HG03442 (cell line): Measurements from ENCODE around the gene PPP4R4.
"Not testable (repeated sequence)": the region's sequence is repeated elsewhere in the genome, so short reads cannot be mapped to it uniquely, and the experiment has no call there.

Experiments used
- ATAC-seq: cut with Tn5 transposase; IDR thresholded peaks from one replicate; pipeline ENCODE4 v1.9.1; 2021; ENCODE audit warnings: mild to moderate bottlenecking, moderate library complexity; ENCODE audit not compliant: unreplicated experiment

Gene PPP4R4

DNA sequence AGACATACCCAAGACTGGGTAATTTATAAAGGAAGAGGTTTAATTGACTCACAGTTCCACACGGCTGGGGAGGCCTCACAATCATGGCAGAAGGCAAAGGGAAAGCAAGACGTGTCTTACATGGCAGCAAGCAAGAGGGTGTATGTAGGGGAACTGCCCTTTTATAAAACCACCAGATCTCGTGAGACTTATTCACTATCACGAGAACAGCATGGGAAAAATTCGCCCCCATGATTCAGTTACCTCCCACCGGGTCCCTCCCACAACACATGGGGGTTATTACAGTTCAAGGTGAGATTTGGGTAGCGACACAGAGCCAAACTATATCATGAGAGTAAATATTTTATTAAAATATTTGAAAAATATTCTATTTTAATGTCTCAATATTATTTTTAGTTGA lies 94.5 kb downstream of the PPP4R4 start:
- ATAC-seq, result not testable (repeated sequence)

DNA sequence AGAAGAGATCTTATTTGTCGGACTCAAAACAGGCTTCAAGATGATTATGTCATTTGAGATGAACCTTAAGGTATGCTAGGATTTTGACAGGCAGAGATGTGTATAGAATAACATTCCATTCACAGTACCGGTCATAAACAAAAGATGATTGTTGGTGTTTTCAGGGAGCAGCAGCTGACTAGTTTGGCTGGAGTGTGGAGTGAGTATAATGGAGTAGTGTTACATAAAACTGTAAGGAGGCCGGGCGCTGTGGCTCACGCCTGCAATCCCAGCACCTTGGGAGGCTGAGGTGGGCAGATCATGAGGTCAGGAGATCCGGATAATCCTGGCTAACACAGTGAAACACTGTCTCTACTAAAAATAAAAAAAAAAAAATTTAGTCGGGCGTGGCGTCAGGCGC lies 95.0 kb downstream of the PPP4R4 start:
- ATAC-seq, result no peak

DNA sequence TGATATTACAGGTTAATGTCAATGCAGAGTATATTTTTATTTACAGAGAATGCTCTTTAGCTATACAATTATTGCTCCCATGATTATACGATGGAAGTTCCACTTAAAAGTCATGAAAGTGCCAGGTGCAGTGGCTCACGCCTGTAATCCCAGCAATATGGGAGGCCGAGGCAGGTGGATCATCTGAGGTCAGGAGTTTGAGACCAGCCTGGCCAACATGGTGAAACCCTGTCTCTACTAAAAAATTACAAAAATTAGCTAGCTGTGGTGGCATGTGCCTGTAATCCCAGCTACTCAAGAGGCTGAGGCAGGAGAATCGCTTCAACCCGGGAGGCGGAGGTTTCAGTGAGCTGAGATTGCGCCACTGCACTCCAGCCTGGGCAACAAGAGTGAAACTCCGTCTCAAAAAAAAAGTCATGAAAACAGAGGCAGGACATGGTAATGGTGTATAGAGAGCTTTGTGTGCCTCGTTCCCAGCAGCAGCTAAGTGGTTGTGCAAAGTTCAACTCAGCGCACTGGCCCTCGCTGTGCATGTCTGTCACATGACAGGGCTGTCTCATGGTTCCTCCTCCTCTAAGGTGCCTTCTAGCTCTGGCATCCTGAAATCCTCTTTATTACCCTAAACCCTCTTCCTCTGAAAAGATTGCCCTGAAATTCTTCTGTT lies 102.9 kb downstream of the PPP4R4 start:
- not testable (repeated sequence) for ATAC-seq

DNA sequence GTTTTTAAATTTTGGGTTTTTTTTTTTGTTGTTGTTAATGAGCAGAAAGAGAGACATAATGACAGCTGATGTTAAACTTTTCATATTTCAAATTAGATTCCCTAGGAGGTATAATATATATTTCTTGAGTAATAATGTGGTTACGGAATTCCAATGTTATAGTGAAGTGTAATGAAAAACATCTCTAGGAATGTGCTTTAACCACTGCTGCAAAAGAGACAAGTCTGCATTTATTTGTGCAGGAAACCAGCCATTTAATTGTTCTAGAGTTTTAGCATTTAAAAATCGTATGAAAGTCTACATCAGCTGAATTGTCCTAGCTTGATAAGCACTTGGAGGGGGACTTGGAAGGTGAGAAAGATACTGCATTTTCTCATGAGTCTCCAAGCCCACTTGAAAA lies 104.6 kb downstream of the PPP4R4 start:
- ATAC-seq, result no peak

DNA sequence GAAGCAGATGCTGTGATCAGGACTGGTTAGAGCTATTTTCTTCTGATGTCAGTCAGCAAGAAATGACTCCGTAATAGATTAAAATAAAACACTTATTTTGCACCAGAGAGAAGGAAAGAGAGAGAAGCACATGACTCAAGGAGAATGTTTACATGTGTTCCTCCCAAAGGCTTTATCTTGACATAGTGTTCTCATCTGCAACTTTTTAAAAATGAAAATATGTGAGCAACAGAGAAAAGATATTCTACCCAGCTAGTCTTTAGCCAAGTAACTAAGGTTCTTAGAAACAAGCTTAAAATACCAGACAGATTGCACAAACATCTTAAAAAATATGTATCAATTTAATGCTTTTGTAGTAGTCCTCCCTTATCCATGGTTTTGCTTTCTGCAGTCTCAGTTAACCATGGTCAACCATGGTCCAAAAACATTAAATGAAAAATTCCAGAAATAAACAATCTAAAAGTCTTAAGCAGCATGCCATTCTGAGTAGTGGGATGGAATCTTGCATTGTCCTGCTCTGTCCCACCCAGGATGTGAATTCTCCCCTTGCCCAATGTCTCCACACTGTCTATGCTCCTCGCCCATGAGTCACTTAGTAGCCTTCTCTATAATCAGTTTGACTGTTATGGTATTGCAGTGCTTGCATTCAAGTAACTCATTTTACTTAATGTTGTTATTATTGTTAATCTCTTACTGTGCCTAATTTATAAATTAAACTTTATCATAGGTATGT lies 109.0 kb downstream of the PPP4R4 start:
- ATAC-seq, result no peak

DNA sequence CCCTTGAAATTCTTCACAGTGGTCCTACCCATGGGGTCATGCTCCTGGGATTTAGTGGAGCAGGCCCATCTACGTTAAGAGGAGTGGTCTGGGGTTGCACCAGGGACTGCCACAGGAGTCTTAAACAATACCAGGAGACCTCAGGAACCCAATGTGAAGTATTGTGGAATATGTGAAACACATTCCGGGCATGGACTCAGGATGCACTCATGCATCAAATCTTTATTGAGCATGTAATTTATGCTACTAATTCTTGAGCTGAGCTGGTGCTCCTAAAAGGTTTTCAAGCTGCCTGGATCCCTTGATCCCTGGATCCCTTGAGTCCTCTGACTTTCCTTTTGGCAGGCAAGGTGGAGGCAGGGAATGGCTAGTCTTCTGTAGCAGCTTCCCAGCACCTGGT lies 110.1 kb downstream of the PPP4R4 start:
- ATAC-seq, result no peak

DNA sequence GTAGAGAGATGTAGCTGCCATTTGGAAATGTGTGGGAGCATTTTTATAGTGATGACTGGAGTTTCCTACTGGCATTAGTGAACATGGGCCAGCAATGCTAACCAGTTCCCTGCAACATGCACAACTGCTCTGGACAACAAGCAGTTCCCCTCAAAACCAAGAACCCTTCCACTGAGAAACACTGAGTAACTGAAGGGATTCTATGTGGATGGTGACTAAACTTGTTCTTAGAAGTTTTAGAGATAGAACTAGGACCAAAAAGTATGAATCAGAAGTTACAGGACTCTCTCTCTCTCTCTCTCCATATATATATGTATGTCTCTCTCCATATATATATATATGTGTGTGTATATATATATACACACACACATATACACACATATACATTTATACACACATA lies 111.0 kb downstream of the PPP4R4 start:
- no peak for ATAC-seq

DNA sequence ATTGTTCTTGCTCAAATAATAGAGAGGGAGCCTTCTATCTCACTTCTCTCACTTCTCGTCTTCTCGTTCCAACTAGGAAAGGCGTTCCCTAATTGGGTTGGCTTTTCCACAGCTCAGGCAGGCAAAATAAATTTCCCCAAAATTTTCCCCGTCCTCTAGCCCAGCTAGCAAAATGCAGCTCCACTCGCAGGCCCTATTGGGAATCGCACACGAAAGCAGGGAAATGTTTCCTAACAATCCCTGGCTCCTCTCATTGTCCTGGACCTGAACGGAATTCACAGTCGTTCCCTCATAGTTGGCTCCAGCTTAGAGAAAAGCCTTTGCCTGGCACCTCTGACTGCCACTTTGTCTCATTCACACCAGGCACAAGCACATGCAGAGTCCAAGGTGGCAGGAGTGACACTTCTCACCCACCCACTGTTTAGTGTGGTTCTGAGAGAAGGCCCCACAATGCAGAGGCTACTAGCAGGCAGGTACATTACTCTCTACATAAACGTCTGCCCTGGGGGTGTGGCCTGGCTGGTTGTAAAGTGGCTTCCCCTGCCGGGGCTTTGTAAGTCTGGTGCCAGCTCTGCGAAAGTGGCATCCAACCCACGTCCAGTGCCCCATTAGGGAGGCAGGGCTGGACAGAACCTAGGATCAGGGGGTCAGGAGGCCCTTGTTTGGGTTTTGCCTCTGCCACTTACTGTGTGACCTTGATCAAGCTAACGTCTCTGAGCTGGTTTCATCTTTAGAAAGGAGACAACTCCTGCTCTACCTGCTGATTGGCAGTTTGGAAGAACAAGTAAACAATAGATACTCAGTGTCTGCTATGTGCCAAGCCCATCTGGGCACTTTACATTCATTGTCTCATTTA lies 114.7 kb downstream of the PPP4R4 start:
- ATAC-seq, result no peak

DNA sequence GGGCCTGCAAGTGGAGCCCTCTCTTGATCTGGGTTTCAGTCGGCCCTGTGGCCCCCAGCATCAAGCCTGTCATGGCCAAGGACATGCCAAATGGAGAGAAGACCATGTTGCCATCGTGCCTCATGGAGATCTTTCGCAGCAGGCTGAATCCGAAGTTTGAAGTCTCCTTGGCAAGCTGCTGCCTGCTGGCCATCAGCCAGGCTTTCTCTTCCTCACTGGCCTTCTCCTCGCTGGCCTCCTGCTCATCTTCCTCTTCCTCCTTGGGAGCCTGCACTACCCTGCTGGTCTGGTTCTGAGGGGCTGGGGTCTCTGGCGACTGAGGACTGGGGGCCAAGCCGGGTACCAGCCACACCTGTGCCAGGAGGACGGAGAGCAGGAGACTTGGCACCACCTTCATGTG lies 116.1 kb downstream of the PPP4R4 start:
- no peak for ATAC-seq

DNA sequence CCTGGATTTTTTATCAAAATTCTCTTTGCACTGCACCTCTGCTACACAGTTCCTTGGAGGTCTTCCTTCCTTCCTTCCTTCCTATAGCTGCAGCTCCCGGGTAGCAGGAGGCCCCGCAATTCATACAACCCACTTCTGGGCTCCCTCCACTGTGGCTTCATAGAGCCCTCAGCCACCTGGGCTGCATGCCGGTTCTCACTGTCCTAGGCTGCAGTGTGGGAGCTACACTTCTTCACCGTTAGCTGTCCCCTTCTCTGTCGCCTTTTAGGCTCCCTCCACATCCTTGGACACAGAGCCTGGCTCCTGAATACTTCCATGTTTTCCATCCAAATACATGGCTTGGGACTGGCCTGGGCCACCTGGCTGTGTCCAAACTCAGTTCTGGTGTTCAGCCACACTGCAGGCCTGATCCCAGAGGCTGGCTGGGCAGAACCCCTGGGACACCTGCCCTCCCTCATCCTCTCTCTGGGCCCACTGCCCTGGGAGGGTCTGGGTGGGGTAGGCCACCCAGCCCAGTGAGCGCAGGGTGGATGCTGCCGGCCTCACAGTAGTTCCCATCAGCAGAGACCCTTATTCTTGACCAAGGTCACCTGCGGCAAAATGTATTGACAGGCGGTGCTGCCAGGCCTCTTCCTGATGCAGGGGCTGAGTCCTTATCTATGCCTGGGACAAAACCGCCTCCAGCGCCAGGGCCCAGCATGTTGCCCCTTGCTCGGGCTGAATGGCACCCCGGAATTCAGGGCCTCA lies 117.2 kb downstream of the PPP4R4 start:
- no peak for ATAC-seq

DNA sequence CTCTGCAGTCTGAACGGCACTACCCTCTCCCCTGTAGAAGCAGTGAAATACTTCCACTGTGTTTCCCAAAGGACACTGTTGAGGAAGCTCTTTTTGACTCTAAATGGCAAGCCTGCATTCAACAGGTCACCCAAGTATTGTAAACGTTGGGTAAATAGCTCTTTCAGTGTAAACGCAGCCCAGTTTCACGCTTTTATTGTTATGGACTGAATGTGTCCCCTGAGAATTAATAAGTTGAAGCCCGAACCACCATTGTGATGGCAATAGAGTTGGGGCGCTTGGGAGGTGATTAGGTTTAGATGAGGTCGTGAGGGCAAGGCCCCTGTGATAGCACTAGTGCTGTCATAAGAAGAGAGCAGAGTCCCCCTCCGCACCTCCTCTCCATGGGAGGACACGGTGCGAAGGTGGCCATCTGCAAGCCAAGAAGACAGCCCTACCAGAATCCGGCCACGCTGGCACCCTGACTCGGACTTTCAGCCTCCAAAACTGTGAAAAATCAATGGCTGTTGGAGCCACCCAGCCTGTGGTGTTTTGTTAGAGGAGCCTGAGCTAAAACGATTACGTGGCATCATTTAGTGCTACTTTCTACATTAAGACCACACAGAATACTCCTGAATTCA lies 117.9 kb downstream of the PPP4R4 start:
- no peak for ATAC-seq

DNA sequence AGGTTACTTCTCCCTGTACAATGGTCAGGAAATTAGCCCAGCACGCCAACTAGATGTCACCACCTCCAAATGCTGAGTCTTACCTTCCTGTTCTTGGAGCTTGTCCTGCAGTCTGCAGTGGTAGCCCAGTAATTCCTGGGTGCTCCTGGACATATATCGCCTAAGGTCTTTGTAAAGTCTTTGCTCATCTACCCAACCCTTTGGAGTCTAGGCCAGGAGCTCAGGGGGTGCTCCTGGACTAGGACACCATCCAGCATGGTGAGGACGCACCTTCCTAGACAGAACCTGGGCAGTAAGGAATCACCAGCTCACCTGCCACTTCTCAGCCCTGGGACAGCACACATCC lies 118.4 kb downstream of the PPP4R4 start:
- no peak for ATAC-seq

DNA sequence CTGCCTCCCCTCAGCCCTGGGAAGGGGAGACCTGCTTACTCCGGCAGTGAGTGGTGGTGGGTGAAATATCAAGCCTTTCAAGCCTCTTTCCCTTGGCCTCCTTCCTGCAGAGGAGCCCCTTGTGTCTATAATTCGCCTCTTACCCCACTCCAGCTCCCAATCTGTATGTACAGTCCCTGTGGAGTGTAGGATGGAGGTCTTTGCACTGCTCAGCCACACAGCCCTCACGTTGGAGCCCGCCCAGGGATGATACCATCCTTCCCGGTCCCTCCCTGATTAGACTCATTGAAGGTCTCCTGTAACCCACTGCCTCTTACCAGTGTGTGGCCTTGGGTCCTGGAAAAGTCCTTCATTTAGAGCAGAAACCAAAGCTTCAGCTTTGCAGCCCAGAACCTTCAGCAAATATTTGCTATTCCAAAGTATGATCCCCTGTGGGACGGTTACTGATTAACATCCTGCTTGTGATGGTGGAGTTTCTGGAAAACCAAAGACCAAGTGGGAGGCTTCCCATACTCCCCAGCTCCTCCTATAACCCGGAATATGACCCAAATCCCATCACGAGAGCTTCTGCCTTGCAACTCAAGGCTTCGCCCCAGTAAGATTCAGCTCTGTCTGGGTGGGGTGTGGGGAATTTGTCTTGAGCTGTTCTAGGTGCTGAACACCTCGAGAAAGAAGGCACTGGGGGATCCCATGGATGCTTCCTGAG lies 118.9 kb downstream of the PPP4R4 start, which contains the start of gene SERPINA10:
TSS of gene SERPINA10 (minus strand) at position 397 of the 706 bp plus-strand sequence. CDS start 2,675 bp downstream, outside the sequence.
- no peak for ATAC-seq

DNA sequence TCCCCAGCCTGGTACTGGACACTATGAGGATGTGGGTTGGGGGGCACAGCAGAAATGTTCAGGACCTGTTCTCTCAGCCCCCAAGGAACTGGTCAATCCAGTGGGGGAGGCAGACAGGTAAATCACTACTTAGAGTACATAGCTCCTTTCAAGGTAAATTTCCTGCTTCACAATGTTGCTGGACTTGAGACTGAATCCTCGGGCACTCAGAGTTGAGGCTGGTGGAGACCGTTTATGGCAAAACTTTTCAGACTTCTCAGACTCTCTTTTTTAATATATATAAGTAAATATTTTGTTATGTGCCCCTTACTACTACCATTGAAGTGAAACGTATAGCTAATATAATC lies 119.4 kb downstream of the PPP4R4 start:
- ATAC-seq, result no peak

DNA sequence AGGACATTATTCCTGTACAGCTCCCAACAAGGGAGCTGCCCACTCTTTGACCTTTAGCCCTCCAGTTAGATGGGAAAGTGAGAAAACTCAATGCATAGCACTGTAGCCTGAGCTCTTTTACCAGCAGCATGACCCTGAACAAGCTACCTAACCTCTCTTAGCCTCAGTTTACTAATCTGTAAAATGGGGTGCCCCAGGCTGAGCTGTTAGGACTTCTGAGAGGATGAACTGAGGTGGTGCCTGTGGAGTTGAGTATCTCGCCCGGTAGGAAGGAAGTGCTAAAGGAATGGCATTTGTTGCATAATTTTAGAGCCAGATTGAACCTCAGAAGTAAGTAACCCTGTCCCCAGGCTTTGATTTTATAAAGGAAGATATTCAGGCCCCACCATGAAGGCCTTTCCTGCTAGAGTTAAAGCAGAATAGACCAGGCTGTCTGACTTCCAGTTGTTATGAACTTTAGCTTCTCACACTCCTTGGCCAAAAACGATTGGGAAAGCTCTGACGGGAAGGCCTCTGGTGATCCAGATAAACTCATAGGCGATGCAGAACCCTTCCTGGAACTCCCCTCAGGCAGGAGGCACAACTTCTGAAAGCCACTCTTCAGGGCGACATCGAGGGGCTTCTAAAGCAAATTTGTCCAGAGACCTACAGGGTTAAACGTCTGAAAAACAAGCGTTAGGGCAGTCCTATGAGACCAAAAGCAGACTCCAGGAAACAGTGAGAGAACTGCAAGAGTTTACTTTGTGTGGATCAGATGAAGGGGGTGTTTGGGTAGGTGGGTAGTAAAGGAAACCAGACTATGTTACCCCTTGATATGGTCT lies 121.4 kb downstream of the PPP4R4 start:
- no peak for ATAC-seq

DNA sequence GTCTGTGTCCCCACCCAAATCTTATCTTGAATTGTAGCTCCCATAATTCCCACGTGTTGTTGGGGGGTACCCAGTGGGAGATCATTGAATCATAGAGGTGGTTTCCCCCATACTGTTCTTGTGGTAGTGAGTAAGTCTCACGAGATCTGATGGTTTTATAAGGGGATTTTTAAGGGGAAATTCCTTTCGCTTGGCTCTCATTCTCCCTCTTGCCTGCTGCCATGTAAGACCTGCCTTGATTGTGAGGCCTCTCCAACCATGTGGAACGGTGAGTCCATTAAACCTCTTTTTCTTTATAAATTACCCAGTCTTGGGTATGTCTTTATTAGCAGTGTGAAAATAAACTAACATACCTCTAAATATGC lies 122.0 kb downstream of the PPP4R4 start:
- ATAC-seq, result not testable (repeated sequence)

DNA sequence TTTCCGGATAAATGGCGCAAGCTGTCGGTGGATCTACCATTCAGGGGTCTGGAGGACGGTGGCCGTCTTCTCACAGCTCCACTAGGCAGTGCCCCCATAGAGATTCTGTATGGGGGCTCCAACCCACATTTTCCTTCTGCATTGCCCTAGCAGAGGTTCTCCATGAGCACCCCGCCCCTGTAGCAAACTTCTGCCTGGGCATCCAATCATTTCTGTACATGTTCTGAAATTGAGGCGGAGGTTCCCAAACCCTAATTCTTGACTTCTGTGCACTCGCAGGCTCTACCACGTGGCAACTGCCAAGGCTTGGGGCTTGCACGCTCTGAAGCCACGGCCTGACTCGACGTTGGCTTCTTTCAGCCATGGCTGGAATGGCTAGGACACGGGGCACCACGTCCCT lies 124.0 kb downstream of the PPP4R4 start:
- no peak for ATAC-seq

DNA sequence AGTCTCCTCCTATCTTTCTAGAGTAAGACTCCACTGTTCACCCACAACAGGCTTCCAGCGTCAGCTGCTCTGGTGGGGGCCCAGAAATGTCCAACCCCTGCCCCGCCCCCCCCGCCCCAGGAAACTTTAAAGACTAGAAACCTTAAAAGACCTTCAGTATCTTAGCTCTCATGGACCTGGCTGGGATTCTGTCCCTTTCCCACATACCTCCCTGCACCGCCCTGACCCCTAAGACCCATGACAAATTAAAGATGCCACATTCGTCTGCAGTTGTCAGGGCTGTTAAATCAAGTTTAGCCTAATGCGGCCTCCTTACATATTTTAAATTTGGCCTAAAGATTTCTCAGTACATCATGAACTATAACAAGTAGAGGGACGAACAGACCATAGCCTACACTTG lies 129.0 kb downstream of the PPP4R4 start:
- no peak for ATAC-seq

DNA sequence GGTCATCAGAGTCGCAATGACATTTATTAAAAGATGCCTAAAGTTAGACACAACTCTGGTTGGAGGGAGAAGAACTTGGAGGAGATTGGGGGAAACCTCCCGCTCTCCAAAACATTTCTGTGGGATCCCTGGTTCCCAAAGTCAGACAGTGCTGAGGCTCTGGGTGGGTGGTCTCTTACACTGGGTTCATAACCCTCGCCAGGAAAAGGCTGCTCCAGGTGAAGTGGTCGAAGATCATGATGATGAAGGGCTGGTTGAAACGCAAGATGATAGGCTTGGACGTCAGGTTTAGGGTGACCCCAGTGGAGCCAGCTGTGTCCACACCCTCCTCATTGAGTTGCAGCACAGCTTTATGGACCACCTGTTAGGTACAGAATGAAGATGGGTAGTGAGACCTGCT lies 130.1 kb downstream of the PPP4R4 start:
- ATAC-seq, result no peak
